Measurements from ENCODE around the gene HLA-C.
"Not testable (repeated sequence)": the region's sequence is repeated elsewhere in the genome, so short reads cannot be mapped to it uniquely, and the experiment has no call there.

Gene HLA-C

GRCh38 chr6:31270788-31271640 lies 878 bp downstream of the HLA-C start:
- peak in 1 of 2 donors; percentile 60 for DNase-seq (ENCODE audit: low read depth in 2 of 2)

GRCh38 chr6:31268836-31269235 lies 3.1 kb downstream of the HLA-C start:
- DNase-seq (ENCODE audit: low read depth in 2 of 2), result no peak

DNA sequence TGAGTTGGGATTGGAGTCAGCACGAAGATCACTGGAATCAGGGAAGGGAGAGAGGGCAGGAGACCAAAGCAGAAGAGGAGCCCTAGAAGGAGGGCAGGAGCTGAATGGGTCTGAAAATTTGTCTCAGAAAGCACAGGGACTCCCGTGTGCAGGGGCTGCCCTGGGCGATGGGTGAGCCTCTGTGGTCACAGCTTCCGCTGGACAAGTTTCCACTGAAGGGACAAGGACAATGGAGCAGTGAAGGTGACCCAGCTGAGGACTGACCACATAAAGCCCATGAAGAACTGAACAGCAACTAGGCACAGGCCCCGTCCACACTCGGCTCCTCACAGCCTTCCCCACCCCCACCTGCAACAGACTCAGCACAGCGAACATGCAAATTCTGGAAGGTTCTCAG lies 3.5 kb downstream of the HLA-C start:
- no peak for DNase-seq (ENCODE audit: low read depth in 2 of 2)

GRCh38 chr6:31267651-31268368 lies 4.1 kb downstream of the HLA-C start:
- no peak for DNase-seq (ENCODE audit: low read depth in 2 of 2)

- DNase-seq (ENCODE audit: low read depth in 2 of 2), result no peak
These were observed 5.1 kb downstream of the HLA-C start for GRCh38 chr6:31266567-31267360.

GRCh38 chr6:31265926-31266325 lies 6.0 kb downstream of the HLA-C start:
- no peak for DNase-seq (ENCODE audit: low read depth in 2 of 2)

GRCh38 chr6:31263346-31263933 lies 8.5 kb downstream of the HLA-C start:
- not testable (repeated sequence) for DNase-seq (ENCODE audit: low read depth in 2 of 2)

DNA sequence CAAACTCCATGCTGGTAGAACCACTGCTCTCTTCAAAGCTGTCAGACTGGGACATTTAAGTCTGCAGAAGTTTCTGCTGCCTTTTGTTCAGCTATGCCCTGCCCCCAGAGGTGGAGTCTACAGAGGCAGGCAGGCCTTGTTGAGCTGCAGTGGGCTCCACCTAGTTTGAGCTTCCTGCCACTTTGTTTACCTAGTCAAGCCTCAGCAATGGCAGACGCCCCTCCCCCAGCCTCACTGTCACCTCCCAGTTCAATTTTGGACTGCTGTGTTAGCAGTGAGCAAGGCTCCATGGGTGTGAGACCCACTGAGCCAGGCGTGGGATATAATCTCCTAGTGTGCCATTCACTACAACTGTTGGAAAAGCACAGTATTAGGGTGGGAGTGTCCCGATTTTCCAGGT lies 11.9 kb downstream of the HLA-C start:
- not testable (repeated sequence) for DNase-seq (ENCODE audit: low read depth in 2 of 2)

DNA sequence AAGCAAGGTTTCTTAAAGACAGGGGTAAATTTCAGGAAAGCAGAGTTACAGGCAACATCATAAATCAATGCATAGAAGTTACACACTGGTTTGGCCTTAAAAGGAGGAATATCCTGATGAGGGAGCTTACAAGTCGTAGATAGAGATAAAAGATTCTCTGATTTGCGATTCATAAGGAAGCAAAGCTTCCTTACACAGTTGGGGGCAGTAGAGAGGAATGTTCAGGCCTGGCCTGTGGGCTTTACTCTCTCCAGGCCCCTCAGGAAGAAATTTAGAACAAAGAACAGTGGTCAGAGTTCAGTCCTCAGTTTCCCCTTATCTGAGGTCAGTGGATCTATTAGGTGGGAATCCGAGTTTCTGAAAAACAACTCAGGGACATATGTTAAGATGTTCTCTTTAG lies 19.3 kb downstream of the HLA-C start:
- no peak for DNase-seq (ENCODE audit: low read depth in 2 of 2)

GRCh38 chr6:31251261-31251660 lies 20.6 kb downstream of the HLA-C start:
- DNase-seq (ENCODE audit: low read depth in 2 of 2), result no peak

- no peak for DNase-seq (ENCODE audit: low read depth in 2 of 2)
These were observed 22.7 kb downstream of the HLA-C start for GRCh38 chr6:31249184-31249583.

DNA sequence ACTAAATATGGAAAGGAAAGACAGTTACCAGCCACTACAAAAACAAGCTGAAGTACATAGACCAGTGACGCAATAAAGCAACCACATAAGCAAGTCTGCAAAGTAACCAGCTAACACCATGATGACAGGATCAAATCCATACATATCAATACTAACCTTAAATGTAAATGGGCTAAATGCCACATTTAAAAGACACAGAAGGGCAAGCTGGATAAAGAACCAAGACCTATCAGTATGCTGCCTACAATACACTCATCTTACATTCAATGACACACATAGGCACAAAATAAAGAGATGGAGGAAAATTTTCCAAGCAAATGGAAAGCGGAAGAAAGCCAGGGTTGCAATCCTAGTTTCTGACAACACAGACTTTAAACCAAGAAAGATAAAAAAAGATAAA lies 24.1 kb downstream of the HLA-C start:
- no peak for DNase-seq (ENCODE audit: low read depth in 2 of 2)

GRCh38 chr6:31246051-31246521 lies 25.8 kb downstream of the HLA-C start:
- DNase-seq (ENCODE audit: low read depth in 2 of 2), result no peak

- DNase-seq (ENCODE audit: low read depth in 2 of 2), result no peak
These were observed 28.4 kb downstream of the HLA-C start for GRCh38 chr6:31243508-31243907.

- DNase-seq (ENCODE audit: low read depth in 2 of 2), result no peak
These were observed 32.0 kb downstream of the HLA-C start for GRCh38 chr6:31239854-31240253.

GRCh38 chr6:31234101-31234500 lies 37.8 kb downstream of the HLA-C start:
- DNase-seq (ENCODE audit: low read depth in 2 of 2), result not testable (repeated sequence)

GRCh38 chr6:31228476-31228875 lies 43.4 kb downstream of the HLA-C start:
- no peak for DNase-seq (ENCODE audit: low read depth in 2 of 2)

GRCh38 chr6:31227143-31227542 lies 44.7 kb downstream of the HLA-C start:
- DNase-seq (ENCODE audit: low read depth in 2 of 2), result no peak

DNA sequence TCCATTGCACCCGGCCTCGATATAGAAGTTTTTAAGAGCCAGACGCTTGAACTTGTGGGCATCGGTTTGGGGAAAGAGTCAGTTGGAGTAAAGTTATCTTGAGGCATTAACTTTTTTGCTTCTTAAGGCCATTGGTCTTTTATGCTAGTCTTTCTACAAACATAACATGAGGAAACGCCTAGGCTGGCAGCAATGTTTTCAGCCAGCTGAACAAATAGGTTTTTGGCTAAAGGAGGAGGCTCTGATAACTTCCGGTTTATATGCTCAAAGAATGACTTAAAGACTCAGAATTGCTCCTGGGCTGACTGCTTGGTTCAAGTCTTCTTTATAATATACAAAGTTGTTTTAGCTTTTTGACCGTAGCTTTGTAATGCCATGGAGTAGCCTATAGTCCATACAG lies 46.2 kb downstream of the HLA-C start:
- no peak for DNase-seq (ENCODE audit: low read depth in 2 of 2)

DNA sequence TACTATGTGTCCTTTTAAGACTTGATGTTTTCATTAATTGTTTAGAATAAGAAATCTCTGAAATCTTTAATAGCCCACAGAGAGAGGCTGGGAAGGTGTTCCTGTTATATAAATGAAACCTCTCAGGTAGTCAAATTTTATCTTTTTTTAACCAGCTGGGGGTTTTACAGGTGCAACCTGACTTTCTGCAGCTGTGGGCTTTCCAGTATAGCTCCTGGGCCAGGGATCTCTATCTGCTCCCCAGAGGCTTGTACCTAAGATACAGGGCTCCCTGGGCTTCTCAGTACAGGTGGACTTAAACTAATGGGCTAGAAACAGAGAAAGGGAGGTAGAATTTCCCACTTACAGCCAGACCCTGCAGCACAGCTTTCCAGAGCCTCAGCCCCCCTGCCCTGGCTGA lies 49.4 kb downstream of the HLA-C start:
- DNase-seq (ENCODE audit: low read depth in 2 of 2), result no peak

Measured in stimulated activated CD8-positive, alpha-beta memory T cell treated with anti-CD3 and anti-CD28 coated beads, Interleukin-2, amount 100 ng/mL, for 1 hour (primary cell).